ENCODE results near the gene TXNRD2. TPM values are rescaled to one million over a fixed set of nuclear protein-coding genes. Genes with fewer than 3 reads are reported as not detected.

TXNRD2 gene
- total RNA-seq, 1 donor from 2014 or later = 47.5 TPM

- peak; percentile 53 for DNase-seq
- Histone ChIP-seq H3K9me3 (no peaks in the 10 kb centered on the region), H3K4me3 (peak overlapping the region; percentile 91), H3K36me3 (peaks cover 29% of the 10 kb centered on the region), H3K4me1 (peaks cover 56% of the 10 kb centered on the region), H3K27me3 (ENCODE audit: low read depth) (no peaks in the 10 kb centered on the region), H3K27ac (peak overlapping the region; percentile 97)
- ATAC-seq = peak; percentile 0 to 5
- intact Hi-C loops (cut with DNase I) = no loop called here
- TF ChIP-seq CTCF (IDR thresholded peaks at IDR 0.05) = no peak
Measured at GRCh38 chr22:19853879-19854777, 87.5 kb downstream of the TXNRD2 start.

GRCh38 chr22:19853058-19853878, 88.3 kb downstream of the TXNRD2 start:
- Histone ChIP-seq H3K27ac (peak overlapping the region; percentile 97), H3K4me1 (peaks cover 64% of the 10 kb centered on the region)
- intact Hi-C loops (cut with DNase I) = no loop called here

GRCh38 chr22:19852177-19852781, 89.3 kb downstream of the TXNRD2 start:
- ATAC-seq (no peak), DNase-seq (no peak)
- Histone ChIP-seq H3K4me1 (peaks cover 71% of the 10 kb centered on the region), H3K27ac (peak overlapping the region; percentile 42), H3K9me3 (no peaks in the 10 kb centered on the region), H3K36me3 (peaks cover 29% of the 10 kb centered on the region), H3K27me3 (ENCODE audit: low read depth) (no peaks in the 10 kb centered on the region), H3K4me3 (peak overlapping the region; percentile 91)
- intact Hi-C loops (cut with DNase I) = no loop called here
- TF ChIP-seq CTCF (IDR thresholded peaks at IDR 0.05) = no peak

More at GRCh38 chr22:19853058-19853878, 88.3 kb downstream of the TXNRD2 start:
- no peak for ATAC-seq
- Histone ChIP-seq H3K27me3 (ENCODE audit: low read depth) (no peaks in the 10 kb centered on the region), H3K36me3 (peaks cover 29% of the 10 kb centered on the region), H3K9me3 (no peaks in the 10 kb centered on the region), H3K4me3 (peak overlapping the region; percentile 91)
- DNase-seq = no peak
- TF ChIP-seq CTCF (IDR thresholded peaks at IDR 0.05) = no peak

- DNase-seq (peak; percentile 62), ATAC-seq (no peak)
- no peaks in the 10 kb centered on the region for H3K27me3 ChIP-seq (ENCODE audit: low read depth)
- H3K36me3 ChIP-seq = peaks cover 29% of the 10 kb centered on the region
- H3K27ac ChIP-seq = peak overlapping the region; percentile 42
- H3K4me1 ChIP-seq = peaks cover 71% of the 10 kb centered on the region
- intact Hi-C loops (cut with DNase I) = no loop called here
- no peaks in the 10 kb centered on the region for H3K9me3 ChIP-seq
- no peak for TF ChIP-seq CTCF (IDR thresholded peaks at IDR 0.05)
- H3K4me3 ChIP-seq = no peak overlapping the region
Measured at GRCh38 chr22:19851291-19852176, 90.1 kb downstream of the TXNRD2 start.

All from lower lobe of right lung (tissue), 2 donors.